Caco-2 (cell line): Measurements from ENCODE around the gene TMEM109. TPM values are rescaled to one million over a fixed set of nuclear protein-coding genes. Genes with fewer than 3 reads are reported as not detected.

ENCODE experiments used
- BruUV-seq: library from RNA; stranded (reverse); fragments of 400-500 nt; replicated peaks from 2 replicates; lab custom pipeline; 2021; lab: Mats Ljungman, UMichigan
- CTCF ChIA-PET: fragments of 300-600 bp; sonication (Branson Sonifier 250); formaldehyde crosslinking; loops from one replicate; lab custom pipeline; 2022; ENCODE audit warnings: antibody characterized with exemption; lab: Charles Lee
- POLR2A ChIA-PET: fragments of 300-600 bp; sonication (Branson Sonifier 250); formaldehyde crosslinking; loops from one replicate; lab custom pipeline; 2022; ENCODE audit warnings: antibody characterized with exemption; lab: Charles Lee
- DNase-seq, 2 experiments: peaks; one replicate each; pipeline versions ENCODE4 v3.0.0 to v3.0.0-alpha.2; 2020 to 2022
- H3K27me3 ChIP-seq: replicated peaks from 2 replicates; pipeline ENCODE4 v1.6.0; 2011; ENCODE audit warnings: low read length; ENCODE audit not compliant: control insufficient read depth, insufficient read depth
- H3K36me3 ChIP-seq: 2 replicates; pipeline ENCODE4 v1.5.1; 2011; ENCODE audit warnings: low read length; ENCODE audit not compliant: control insufficient read depth, insufficient read depth
- H3K4me1 ChIP-seq: fragments of 250-450 bp; sonication (Bioruptor Pico); 2 replicates; pipeline ENCODE4 v1.5.1; 2020; ENCODE audit warnings: mild to moderate bottlenecking
- H3K4me3 ChIP-seq: 2 replicates; pipeline ENCODE4 v1.5.1; 2011; ENCODE audit warnings: low read depth, mild to moderate bottlenecking, control low read depth, low read length
- H3K9me3 ChIP-seq: fragments of 250-450 bp; sonication (Bioruptor Pico); 2 replicates; pipeline ENCODE4 v1.5.1; 2020; ENCODE audit warnings: mild to moderate bottlenecking, moderate library complexity
- H3K27ac Mint-ChIP-seq: one replicate; pipeline ENCODE4 v1.8.0; 2022; ENCODE audit warnings: mixed read lengths; ENCODE audit not compliant: unreplicated experiment
- H3K27me3 Mint-ChIP-seq: one replicate; pipeline ENCODE4 v1.8.0; 2022; ENCODE audit warnings: mixed read lengths; ENCODE audit not compliant: insufficient read depth, unreplicated experiment
- H3K36me3 Mint-ChIP-seq: one replicate; pipeline ENCODE4 v1.8.0; 2022; ENCODE audit warnings: mild to moderate bottlenecking, mixed read lengths; ENCODE audit not compliant: insufficient read depth, unreplicated experiment
- H3K4me1 Mint-ChIP-seq: one replicate; pipeline ENCODE4 v1.8.0; 2022; ENCODE audit warnings: low read depth, mixed read lengths; ENCODE audit not compliant: unreplicated experiment
- H3K4me3 Mint-ChIP-seq: one replicate; pipeline ENCODE4 v1.8.0; 2022; ENCODE audit warnings: mild to moderate bottlenecking, moderate library complexity, mixed read lengths; ENCODE audit not compliant: unreplicated experiment
- H3K9me3 Mint-ChIP-seq: one replicate; pipeline ENCODE4 v1.8.0; 2022; ENCODE audit warnings: mixed read lengths; ENCODE audit not compliant: unreplicated experiment
- intact Hi-C: fragments of 100-400 bp; cut with micrococcal nuclease; formaldehyde crosslinking; loops from one replicate; pipeline ENCODE4 v1.10.0; 2022; ENCODE audit not compliant: unreplicated experiment
- total RNA-seq: library from RNA; stranded (reverse); gene quantifications from 2 replicates; pipeline ENCODE4 v1.2.3, GENCODE V29; 2022
- TF ChIP-seq, protein P1 (sequence below), 2 experiments: fragments of 200-600 bp in 1 of 2; IDR thresholded peaks; 1 replicate in 1 of 2; 2 replicates in 1 of 2; pipeline versions ENCODE4 v1.5.1 to v1.8.0; 2011 to 2022; ENCODE audit warnings: antibody characterized with exemption in 1 of 2, control low read depth in 1 of 2, inconsistent platforms in 1 of 2, low read depth in 1 of 2, low read length in 1 of 2, mild to moderate bottlenecking in 1 of 2, moderate library complexity in 1 of 2; ENCODE audit not compliant: insufficient read depth in 1 of 2, severe bottlenecking in 1 of 2, unreplicated experiment in 1 of 2

The TMEM109 gene
- total RNA-seq, 1 experiment from 2014 or later = 91.9 TPM

DNA sequence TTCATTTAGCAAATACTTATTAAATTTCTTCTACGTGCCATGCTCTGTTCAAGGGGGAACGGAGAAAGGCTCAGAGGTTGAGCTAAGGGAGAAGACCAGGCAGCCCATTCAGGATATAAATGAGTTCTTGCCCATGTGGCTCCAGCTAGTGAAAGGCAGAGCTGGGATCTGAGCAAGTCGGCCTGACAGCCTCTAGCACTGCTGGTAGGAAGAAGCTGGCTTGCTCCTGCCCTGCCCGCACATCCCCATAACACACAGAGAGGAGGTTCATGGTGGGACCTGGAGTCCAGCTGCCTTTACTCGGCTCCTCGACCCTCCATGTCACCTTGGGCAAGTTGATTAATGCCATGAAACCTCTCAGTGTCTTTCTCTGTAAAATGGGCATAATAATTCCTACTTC is 36.1 kb downstream of the TMEM109 start:
- Mint-ChIP-seq H3K4me1 (peaks cover 13% of the 10 kb centered on the region), H3K9me3 (no peaks in the 10 kb centered on the region), H3K27me3 (no peaks in the 10 kb centered on the region), H3K27ac (no peak overlapping the region), H3K36me3 (no peaks in the 10 kb centered on the region), H3K4me3 (no peak overlapping the region)
- TF ChIP-seq, protein P1, sequence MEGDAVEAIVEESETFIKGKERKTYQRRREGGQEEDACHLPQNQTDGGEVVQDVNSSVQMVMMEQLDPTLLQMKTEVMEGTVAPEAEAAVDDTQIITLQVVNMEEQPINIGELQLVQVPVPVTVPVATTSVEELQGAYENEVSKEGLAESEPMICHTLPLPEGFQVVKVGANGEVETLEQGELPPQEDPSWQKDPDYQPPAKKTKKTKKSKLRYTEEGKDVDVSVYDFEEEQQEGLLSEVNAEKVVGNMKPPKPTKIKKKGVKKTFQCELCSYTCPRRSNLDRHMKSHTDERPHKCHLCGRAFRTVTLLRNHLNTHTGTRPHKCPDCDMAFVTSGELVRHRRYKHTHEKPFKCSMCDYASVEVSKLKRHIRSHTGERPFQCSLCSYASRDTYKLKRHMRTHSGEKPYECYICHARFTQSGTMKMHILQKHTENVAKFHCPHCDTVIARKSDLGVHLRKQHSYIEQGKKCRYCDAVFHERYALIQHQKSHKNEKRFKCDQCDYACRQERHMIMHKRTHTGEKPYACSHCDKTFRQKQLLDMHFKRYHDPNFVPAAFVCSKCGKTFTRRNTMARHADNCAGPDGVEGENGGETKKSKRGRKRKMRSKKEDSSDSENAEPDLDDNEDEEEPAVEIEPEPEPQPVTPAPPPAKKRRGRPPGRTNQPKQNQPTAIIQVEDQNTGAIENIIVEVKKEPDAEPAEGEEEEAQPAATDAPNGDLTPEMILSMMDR (IDR thresholded peaks at IDR 0.05; ENCODE audit: insufficient read depth in 1 of 2, low read depth in 1 of 2, low read length in 1 of 2, severe bottlenecking in 1 of 2, unreplicated experiment in 1 of 2) = no peak
- DNase-seq = no peak
- peaks cover 6% of the 10 kb centered on the region; the same call in 1 of the 2 replicates for H3K4me1 ChIP-seq
- no peaks in the 10 kb centered on the region for H3K9me3 ChIP-seq
- intact Hi-C loops = no loop called here
- BruUV-seq = no TSS peak
- H3K27me3 ChIP-seq = no peaks in the 10 kb centered on the region
- H3K4me3 ChIP-seq = no peak overlapping the region
- CTCF ChIA-PET = interaction anchor here (0.7 kb wide), 1 partner anchor 68 kb away, joined by 4 read pairs; no protein-coding TSS in a partner anchor
- POLR2A ChIA-PET = no interaction called here
- H3K36me3 ChIP-seq = no peaks in the 10 kb centered on the region

DNA sequence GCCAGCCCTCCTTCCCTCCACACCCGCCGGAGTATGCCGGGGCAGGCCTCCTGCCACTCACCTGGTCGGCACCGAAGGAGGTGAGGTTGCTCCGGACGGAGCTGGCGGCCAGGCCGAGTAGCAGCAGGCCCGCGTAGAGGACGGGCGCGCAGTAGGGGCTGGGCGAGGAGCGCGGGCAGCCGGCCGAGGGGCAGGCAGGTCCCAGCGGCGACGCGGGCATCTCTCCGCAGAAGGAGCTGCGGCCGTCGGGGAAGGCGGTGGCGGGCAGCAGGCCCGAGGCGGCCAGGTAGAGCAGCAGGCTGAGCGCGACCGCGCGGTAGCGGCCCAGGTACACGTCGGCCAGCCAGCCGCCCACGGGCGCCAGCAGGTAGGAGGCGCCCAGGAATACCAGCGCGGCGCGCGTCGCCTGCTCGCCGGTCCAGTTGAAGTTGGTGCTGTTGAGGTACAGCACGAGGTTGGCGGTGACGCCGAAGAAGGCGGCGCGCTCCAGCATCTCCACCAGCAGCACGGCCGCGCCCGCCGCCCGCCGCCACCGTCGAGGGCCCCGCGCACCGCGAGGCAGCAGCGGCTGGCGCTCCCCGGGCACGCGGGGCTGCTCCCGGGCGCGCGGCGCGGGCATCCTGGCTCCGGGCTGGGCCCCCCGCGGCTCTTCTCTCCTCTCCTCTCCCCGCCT is 37.1 kb downstream of the TMEM109 start:
- no peaks in the 10 kb centered on the region for H3K36me3 Mint-ChIP-seq
- H3K9me3 ChIP-seq = no peaks in the 10 kb centered on the region
- H3K4me1 ChIP-seq = peaks cover 6% of the 10 kb centered on the region; the same call in 1 of the 2 replicates
- H3K36me3 ChIP-seq = no peaks in the 10 kb centered on the region
- H3K9me3 Mint-ChIP-seq = no peaks in the 10 kb centered on the region
- H3K27me3 Mint-ChIP-seq = no peaks in the 10 kb centered on the region
- H3K27ac Mint-ChIP-seq = no peak overlapping the region
- TF ChIP-seq, protein P1 (IDR thresholded peaks at IDR 0.05; ENCODE audit: insufficient read depth in 1 of 2, low read depth in 1 of 2, low read length in 1 of 2, severe bottlenecking in 1 of 2, unreplicated experiment in 1 of 2) = no peak
- POLR2A ChIA-PET = no interaction called here
- intact Hi-C loops = no loop called here
- no peak for DNase-seq
- no peaks in the 10 kb centered on the region for H3K27me3 ChIP-seq
- no peak overlapping the region for H3K4me3 ChIP-seq
- CTCF ChIA-PET = no interaction called here
- BruUV-seq = no TSS peak
- peaks cover 13% of the 10 kb centered on the region for H3K4me1 Mint-ChIP-seq
- H3K4me3 Mint-ChIP-seq = no peak overlapping the region

DNA sequence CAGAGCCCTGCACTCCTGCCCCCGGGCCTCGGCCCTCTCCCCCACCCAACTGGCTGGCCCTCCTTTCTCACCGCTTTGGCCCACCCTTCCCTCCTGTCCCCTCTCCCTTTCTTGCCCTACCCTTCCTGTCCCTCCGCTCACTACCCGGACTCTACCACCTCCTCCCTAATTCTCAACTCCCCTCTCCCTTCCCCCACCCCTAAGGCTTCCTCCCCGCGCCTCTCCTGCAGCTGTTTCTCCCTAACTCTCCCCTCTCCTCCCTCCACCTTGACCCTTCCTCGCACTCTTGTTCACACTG is 37.6 kb downstream of the TMEM109 start:
- Histone ChIP-seq H3K36me3 (no peaks in the 10 kb centered on the region), H3K27me3 (no peaks in the 10 kb centered on the region), H3K9me3 (no peaks in the 10 kb centered on the region), H3K4me1 (peaks cover 6% of the 10 kb centered on the region; the same call in 1 of the 2 replicates), H3K4me3 (no peak overlapping the region)
- Mint-ChIP-seq H3K4me1 (peaks cover 13% of the 10 kb centered on the region), H3K27ac (no peak overlapping the region), H3K36me3 (no peaks in the 10 kb centered on the region), H3K9me3 (no peaks in the 10 kb centered on the region), H3K27me3 (no peaks in the 10 kb centered on the region), H3K4me3 (no peak overlapping the region)
- POLR2A ChIA-PET = no interaction called here
- CTCF ChIA-PET = no interaction called here
- DNase-seq = no peak
- no TSS peak for BruUV-seq
- intact Hi-C loops = no loop called here
- TF ChIP-seq, protein P1 (IDR thresholded peaks at IDR 0.05; ENCODE audit: insufficient read depth in 1 of 2, low read depth in 1 of 2, low read length in 1 of 2, severe bottlenecking in 1 of 2, unreplicated experiment in 1 of 2) = no peak
